Caco-2 (cell line): Measurements from ENCODE around the gene TMC5. TPM values are rescaled to one million over a fixed set of nuclear protein-coding genes. Genes with fewer than 3 reads are reported as not detected.

Experiments used
- BruUV-seq: library from RNA; stranded (reverse); fragments of 400-500 nt; replicated peaks from 2 replicates; lab custom pipeline; 2021; lab: Mats Ljungman, UMichigan
- CTCF ChIA-PET: fragments of 300-600 bp; sonication (Branson Sonifier 250); formaldehyde crosslinking; loops from one replicate; lab custom pipeline; 2022; ENCODE audit warnings: antibody characterized with exemption; lab: Charles Lee
- POLR2A ChIA-PET: fragments of 300-600 bp; sonication (Branson Sonifier 250); formaldehyde crosslinking; loops from one replicate; lab custom pipeline; 2022; ENCODE audit warnings: antibody characterized with exemption; lab: Charles Lee
- DNase-seq, 2 experiments: peaks; one replicate each; pipeline versions ENCODE4 v3.0.0 to v3.0.0-alpha.2; 2020 to 2022
- H3K27me3 ChIP-seq: replicated peaks from 2 replicates; pipeline ENCODE4 v1.6.0; 2011; ENCODE audit warnings: low read length; ENCODE audit not compliant: control insufficient read depth, insufficient read depth
- H3K36me3 ChIP-seq: 2 replicates; pipeline ENCODE4 v1.5.1; 2011; ENCODE audit warnings: low read length; ENCODE audit not compliant: control insufficient read depth, insufficient read depth
- H3K4me1 ChIP-seq: fragments of 250-450 bp; sonication (Bioruptor Pico); 2 replicates; pipeline ENCODE4 v1.5.1; 2020; ENCODE audit warnings: mild to moderate bottlenecking
- H3K4me3 ChIP-seq: 2 replicates; pipeline ENCODE4 v1.5.1; 2011; ENCODE audit warnings: low read depth, mild to moderate bottlenecking, control low read depth, low read length
- H3K9me3 ChIP-seq: fragments of 250-450 bp; sonication (Bioruptor Pico); 2 replicates; pipeline ENCODE4 v1.5.1; 2020; ENCODE audit warnings: mild to moderate bottlenecking, moderate library complexity
- H3K27ac Mint-ChIP-seq: one replicate; pipeline ENCODE4 v1.8.0; 2022; ENCODE audit warnings: mixed read lengths; ENCODE audit not compliant: unreplicated experiment
- H3K27me3 Mint-ChIP-seq: one replicate; pipeline ENCODE4 v1.8.0; 2022; ENCODE audit warnings: mixed read lengths; ENCODE audit not compliant: insufficient read depth, unreplicated experiment
- H3K36me3 Mint-ChIP-seq: one replicate; pipeline ENCODE4 v1.8.0; 2022; ENCODE audit warnings: mild to moderate bottlenecking, mixed read lengths; ENCODE audit not compliant: insufficient read depth, unreplicated experiment
- H3K4me1 Mint-ChIP-seq: one replicate; pipeline ENCODE4 v1.8.0; 2022; ENCODE audit warnings: low read depth, mixed read lengths; ENCODE audit not compliant: unreplicated experiment
- H3K4me3 Mint-ChIP-seq: one replicate; pipeline ENCODE4 v1.8.0; 2022; ENCODE audit warnings: mild to moderate bottlenecking, moderate library complexity, mixed read lengths; ENCODE audit not compliant: unreplicated experiment
- H3K9me3 Mint-ChIP-seq: one replicate; pipeline ENCODE4 v1.8.0; 2022; ENCODE audit warnings: mixed read lengths; ENCODE audit not compliant: unreplicated experiment
- CTCF ChIP-seq, 2 experiments: fragments of 200-600 bp in 1 of 2; IDR thresholded peaks; 1 replicate in 1 of 2; 2 replicates in 1 of 2; pipeline versions ENCODE4 v1.5.1 to v1.8.0; 2011 to 2022; ENCODE audit warnings: antibody characterized with exemption in 1 of 2, control low read depth in 1 of 2, inconsistent platforms in 1 of 2, low read depth in 1 of 2, low read length in 1 of 2, mild to moderate bottlenecking in 1 of 2, moderate library complexity in 1 of 2; ENCODE audit not compliant: insufficient read depth in 1 of 2, severe bottlenecking in 1 of 2, unreplicated experiment in 1 of 2
- intact Hi-C: fragments of 100-400 bp; cut with micrococcal nuclease; formaldehyde crosslinking; loops from one replicate; pipeline ENCODE4 v1.10.0; 2022; ENCODE audit not compliant: unreplicated experiment
- total RNA-seq: library from RNA; stranded (reverse); gene quantifications from 2 replicates; pipeline ENCODE4 v1.2.3, GENCODE V29; 2022

TMC5 gene
- total RNA-seq, 1 experiment from 2014 or later, result 2.3 TPM

DNA sequence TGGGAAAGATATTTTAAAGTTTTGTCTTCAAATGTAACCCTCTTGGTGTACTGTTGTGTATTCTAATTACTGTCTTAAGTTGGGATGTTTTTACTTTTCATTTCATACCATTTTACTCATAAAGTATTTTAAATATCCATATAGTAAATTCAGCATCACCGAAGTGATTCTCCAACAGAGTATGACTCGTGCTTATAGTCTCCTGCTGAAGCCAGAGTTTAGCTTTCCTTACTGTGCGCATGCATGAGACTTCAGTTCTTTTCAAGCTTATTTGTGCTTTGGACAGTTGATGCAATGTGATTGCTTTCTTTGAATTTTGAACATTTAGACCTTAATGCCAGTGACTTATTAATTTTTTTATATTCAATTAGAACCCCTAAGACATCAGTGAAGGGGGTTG lies 130.5 kb downstream of the TMC5 start:
- H3K4me1 ChIP-seq, result peaks cover 3% of the 10 kb centered on the region; the same call in 1 of the 2 replicates
- H3K36me3 ChIP-seq, result no peaks in the 10 kb centered on the region; the same call in 1 of the 2 replicates
- no peak overlapping the region for H3K4me3 Mint-ChIP-seq
- no peak for TF ChIP-seq CTCF (IDR thresholded peaks at IDR 0.05; ENCODE audit: insufficient read depth in 1 of 2, low read depth in 1 of 2, low read length in 1 of 2, severe bottlenecking in 1 of 2, unreplicated experiment in 1 of 2)
- no peak overlapping the region for H3K4me3 ChIP-seq
- no peaks in the 10 kb centered on the region for H3K27me3 ChIP-seq
- POLR2A ChIA-PET, result no interaction called here
- no peak overlapping the region for H3K27ac Mint-ChIP-seq
- DNase-seq, result no peak
- H3K9me3 ChIP-seq, result peaks cover 13% of the 10 kb centered on the region
- peaks cover 10% of the 10 kb centered on the region for H3K9me3 Mint-ChIP-seq
- CTCF ChIA-PET, result no interaction called here
- peaks cover 11% of the 10 kb centered on the region for H3K36me3 Mint-ChIP-seq
- no peaks in the 10 kb centered on the region for H3K27me3 Mint-ChIP-seq
- no peaks in the 10 kb centered on the region for H3K4me1 Mint-ChIP-seq
- no TSS peak for BruUV-seq
- intact Hi-C loops, result no loop called here

Other genes starting within 250 kb of the TMC5 start
- gene SYT17, start 249.6 kb upstream of the TMC5 start, total RNA-seq, result 4.2 and 4.6 TPM in 2 replicates
- not detected in 2 replicates for gene CLEC19A, start 132.2 kb upstream of the TMC5 start, total RNA-seq
- gene GDE1, start 104.2 kb downstream of the TMC5 start, total RNA-seq, result 48.2 and 48.7 TPM in 2 replicates
- 7.5 and 9.4 TPM in 2 replicates for gene CCP110, start 106.1 kb downstream of the TMC5 start, total RNA-seq
- gene VPS35L, start 137.8 kb downstream of the TMC5 start, total RNA-seq, result 5.4 and 7.2 TPM in 2 replicates